Astrocyte of the spinal cord (primary cell): ENCODE data around the gene IL32.
A peak's percentile ranks its signal among the peaks of the same experiment; 100 is the strongest.
"Not testable (repeated sequence)": the region's sequence is repeated elsewhere in the genome, so short reads cannot be mapped to it uniquely, and the experiment has no call there.

ENCODE experiments used
- DNase-seq: peaks from one replicate; pipeline ENCODE4 v3.0.0; 2011; ENCODE audit warnings: low read depth, low spot score
- H3K4me3 ChIP-seq: 2 replicates; pipeline ENCODE4 v1.5.1; 2011; ENCODE audit warnings: low read depth, mild to moderate bottlenecking, low read length, moderate library complexity
- in situ Hi-C: cut with HindIII; loops from 2 replicates; pipeline ENCODE4 v1.10.0; 2017; ENCODE audit warnings: low sequenced_read_pairs
- TF ChIP-seq, protein P1 (sequence below): IDR thresholded peaks from 2 replicates; pipeline ENCODE4 v1.5.1; 2012; ENCODE audit warnings: low read depth, mild to moderate bottlenecking, low read length, inconsistent platforms

IL32 gene

DNA sequence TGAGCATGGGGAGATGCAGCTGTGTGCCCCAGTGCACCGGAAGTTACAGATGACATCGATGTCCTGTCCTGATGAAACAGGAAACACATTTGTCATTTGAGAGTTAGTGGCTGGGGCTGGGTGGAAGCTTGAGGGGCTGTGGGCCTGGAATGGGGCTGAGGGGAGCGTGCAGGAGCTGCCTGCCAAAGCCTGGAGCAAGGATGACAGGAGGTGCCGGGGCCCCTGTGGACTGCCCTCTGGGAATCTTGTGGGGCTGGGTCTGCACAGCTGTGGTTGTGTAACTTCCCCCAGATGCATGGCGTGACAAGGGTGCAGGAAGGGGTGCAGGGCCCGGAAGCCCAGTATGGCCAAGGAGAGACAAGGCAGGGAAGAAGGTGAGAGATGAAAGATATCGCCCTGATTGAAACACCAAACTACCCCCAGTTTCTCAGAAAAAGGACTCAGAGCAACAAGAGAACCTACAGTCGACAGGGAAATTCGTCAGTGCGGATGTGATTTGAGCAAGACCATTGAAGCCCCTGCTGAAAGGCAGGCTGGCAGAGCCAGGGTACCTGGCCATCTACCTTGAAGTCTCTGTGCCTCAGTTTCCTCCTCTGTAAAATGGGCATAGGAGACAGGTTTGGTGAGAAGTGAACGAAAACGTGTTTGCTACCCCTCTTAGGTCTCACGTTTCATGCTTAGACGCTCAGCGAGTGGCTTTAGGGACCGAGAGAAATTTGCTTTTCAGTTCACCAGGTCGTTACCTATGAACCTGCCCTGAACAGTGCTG lies 10.3 kb upstream of the IL32 start:
- in situ Hi-C loops, result no loop called here
- TF ChIP-seq, protein P1, sequence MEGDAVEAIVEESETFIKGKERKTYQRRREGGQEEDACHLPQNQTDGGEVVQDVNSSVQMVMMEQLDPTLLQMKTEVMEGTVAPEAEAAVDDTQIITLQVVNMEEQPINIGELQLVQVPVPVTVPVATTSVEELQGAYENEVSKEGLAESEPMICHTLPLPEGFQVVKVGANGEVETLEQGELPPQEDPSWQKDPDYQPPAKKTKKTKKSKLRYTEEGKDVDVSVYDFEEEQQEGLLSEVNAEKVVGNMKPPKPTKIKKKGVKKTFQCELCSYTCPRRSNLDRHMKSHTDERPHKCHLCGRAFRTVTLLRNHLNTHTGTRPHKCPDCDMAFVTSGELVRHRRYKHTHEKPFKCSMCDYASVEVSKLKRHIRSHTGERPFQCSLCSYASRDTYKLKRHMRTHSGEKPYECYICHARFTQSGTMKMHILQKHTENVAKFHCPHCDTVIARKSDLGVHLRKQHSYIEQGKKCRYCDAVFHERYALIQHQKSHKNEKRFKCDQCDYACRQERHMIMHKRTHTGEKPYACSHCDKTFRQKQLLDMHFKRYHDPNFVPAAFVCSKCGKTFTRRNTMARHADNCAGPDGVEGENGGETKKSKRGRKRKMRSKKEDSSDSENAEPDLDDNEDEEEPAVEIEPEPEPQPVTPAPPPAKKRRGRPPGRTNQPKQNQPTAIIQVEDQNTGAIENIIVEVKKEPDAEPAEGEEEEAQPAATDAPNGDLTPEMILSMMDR, result no peak
- no peak for DNase-seq
- no peak overlapping the region for H3K4me3 ChIP-seq

- H3K4me3 ChIP-seq, DNase-seq, in situ Hi-C loops: not testable (repeated sequence)
These were observed 9.7 kb upstream of the IL32 start for GRCh38 chr16:3055734-3056115.

- in situ Hi-C loops, result no loop called here
- no peak overlapping the region for H3K4me3 ChIP-seq
- TF ChIP-seq, protein P1, result no peak
- no peak for DNase-seq
These were observed 8.9 kb upstream of the IL32 start for GRCh38 chr16:3056336-3057180.

DNA sequence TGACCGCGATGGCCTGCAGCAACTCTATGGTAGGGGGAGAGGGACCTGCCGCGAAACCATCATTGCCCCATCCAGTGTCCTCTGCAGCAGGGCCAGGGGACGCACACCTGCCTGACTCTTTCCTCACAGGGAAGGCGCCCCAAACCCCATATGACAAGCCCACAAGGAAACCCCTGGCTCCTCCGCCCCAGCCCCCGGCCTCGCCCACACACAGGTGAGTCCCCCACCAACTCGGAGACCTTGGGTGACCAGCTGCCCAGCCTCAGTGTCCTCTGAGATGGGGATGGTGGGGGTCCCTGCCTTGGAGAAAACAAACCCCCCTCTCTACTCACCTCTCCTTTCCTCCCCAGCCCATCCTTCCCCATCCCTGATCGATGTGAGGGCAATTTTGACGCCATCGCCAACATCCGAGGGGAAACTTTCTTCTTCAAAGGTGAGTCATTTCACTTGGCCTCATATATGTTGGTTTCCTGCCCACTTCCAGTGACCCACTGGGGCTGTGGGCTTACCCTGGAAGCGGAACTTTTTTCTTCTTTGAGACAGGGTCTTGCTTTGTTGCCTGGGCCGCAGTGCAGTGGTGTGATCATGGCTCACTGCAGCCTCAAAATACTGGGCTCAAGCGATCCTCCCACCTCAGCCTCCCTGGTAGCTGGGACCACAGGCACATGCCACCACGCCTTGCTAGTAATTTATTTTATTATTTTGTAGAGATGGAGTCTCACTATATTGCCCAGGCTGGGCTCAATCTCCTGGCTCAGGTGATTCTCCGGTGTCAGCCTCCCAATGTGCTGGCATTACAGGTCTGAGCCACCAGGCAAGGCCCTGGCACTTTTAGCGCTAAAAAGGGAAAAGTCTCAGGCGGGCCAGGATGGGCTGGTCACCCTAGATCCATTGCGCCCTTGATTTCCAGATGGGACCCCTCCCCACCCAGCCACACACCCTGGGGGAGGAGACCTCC lies 8.0 kb upstream of the IL32 start:
- TF ChIP-seq, protein P1, result no peak
- no peak for DNase-seq
- in situ Hi-C loops, result no loop called here
- H3K4me3 ChIP-seq, result no peak overlapping the region

DNA sequence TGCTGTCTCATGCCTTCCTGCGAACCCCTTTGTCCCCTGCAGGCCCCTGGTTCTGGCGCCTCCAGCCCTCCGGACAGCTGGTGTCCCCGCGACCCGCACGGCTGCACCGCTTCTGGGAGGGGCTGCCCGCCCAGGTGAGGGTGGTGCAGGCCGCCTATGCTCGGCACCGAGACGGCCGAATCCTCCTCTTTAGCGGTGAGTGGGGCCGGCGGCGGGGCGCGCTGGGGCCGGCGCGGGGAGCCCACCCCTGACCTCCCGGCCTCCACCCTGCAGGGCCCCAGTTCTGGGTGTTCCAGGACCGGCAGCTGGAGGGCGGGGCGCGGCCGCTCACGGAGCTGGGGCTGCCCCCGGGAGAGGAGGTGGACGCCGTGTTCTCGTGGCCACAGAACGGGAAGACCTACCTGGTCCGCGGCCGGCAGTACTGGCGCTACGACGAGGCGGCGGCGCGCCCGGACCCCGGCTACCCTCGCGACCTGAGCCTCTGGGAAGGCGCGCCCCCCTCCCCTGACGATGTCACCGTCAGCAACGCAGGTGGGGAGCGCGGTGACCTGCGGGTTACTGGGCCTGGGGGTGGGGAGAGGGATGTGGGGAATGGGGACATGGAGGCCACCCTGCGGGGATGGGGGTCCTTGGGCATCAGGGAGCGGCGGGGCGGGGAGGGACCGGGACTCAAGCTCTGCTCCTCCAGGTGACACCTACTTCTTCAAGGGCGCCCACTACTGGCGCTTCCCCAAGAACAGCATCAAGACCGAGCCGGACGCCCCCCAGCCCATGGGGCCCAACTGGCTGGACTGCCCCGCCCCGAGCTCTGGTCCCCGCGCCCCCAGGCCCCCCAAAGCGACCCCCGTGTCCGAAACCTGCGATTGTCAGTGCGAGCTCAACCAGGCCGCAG lies 7.1 kb upstream of the IL32 start:
- in situ Hi-C loops, result no loop called here
- DNase-seq, result peak; percentile 24
- peak overlapping the region; percentile 76 for H3K4me3 ChIP-seq
- TF ChIP-seq, protein P1, result peak; percentile 6

- peak overlapping the region; percentile 76 for H3K4me3 ChIP-seq
- DNase-seq, result peak; percentile 76
- TF ChIP-seq, protein P1, result peak; percentile 70
- in situ Hi-C loops, result no loop called here
These were observed 6.3 kb upstream of the IL32 start for GRCh38 chr16:3059041-3059722.
